ENCODE results near the gene SPINK2.

- TF ChIP-seq, protein P1, sequence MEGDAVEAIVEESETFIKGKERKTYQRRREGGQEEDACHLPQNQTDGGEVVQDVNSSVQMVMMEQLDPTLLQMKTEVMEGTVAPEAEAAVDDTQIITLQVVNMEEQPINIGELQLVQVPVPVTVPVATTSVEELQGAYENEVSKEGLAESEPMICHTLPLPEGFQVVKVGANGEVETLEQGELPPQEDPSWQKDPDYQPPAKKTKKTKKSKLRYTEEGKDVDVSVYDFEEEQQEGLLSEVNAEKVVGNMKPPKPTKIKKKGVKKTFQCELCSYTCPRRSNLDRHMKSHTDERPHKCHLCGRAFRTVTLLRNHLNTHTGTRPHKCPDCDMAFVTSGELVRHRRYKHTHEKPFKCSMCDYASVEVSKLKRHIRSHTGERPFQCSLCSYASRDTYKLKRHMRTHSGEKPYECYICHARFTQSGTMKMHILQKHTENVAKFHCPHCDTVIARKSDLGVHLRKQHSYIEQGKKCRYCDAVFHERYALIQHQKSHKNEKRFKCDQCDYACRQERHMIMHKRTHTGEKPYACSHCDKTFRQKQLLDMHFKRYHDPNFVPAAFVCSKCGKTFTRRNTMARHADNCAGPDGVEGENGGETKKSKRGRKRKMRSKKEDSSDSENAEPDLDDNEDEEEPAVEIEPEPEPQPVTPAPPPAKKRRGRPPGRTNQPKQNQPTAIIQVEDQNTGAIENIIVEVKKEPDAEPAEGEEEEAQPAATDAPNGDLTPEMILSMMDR (conservative IDR thresholded peaks at IDR 0.05; ENCODE audit: low read depth, low read length) = no peak
- TF ChIP-seq POLR2A (IDR thresholded peaks at IDR 0.05; ENCODE audit: low read depth, low read length) (no peak), RAD21 (IDR thresholded peaks at IDR 0.05; ENCODE audit: low read length) (no peak), FOS (IDR thresholded peaks at IDR 0.05; ENCODE audit: low read depth, low read length) (no peak), CEBPB (IDR thresholded peaks at IDR 0.05; ENCODE audit: low read depth, low read length) (no peak), NFE2L2 (IDR thresholded peaks at IDR 0.05; ENCODE audit: low read depth, low read length) (no peak), RCOR1 (IDR thresholded peaks at IDR 0.05; ENCODE audit: insufficient replicate concordance, low read length) (no peak), MAFK (IDR thresholded peaks at IDR 0.05; ENCODE audit: low read depth, low read length) (no peak)
- TF ChIP-seq, protein P2, sequence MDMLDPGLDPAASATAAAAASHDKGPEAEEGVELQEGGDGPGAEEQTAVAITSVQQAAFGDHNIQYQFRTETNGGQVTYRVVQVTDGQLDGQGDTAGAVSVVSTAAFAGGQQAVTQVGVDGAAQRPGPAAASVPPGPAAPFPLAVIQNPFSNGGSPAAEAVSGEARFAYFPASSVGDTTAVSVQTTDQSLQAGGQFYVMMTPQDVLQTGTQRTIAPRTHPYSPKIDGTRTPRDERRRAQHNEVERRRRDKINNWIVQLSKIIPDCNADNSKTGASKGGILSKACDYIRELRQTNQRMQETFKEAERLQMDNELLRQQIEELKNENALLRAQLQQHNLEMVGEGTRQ (IDR thresholded peaks at IDR 0.05; ENCODE audit: low read depth, low read length) = no peak
Measured at GRCh38 chr4:56764223-56764622, 57.3 kb downstream of the SPINK2 start.
